ENCODE measurements around the gene ANO10.

GRCh38 chr3:43327582-43327979 is 294.2 kb downstream of the ANO10 start:
- TF ChIP-seq CTCF (IDR thresholded peaks at IDR 0.05): no peak
- no peak for TF ChIP-seq POLR2A (IDR thresholded peaks at IDR 0.05)
- no peak for TF ChIP-seq POLR2AphosphoS5 (IDR thresholded peaks at IDR 0.05)
